Measurements from ENCODE around the gene USH2A. TPM values are rescaled to one million over a fixed set of nuclear protein-coding genes. Genes with fewer than 3 reads are reported as not detected.

Gene USH2A
- total RNA-seq, result under 1 TPM in 2 of 4 donors, not detected in 2; 0.08 to 0.18 TPM

- WGBS, result 61% methylated on average over 5 of the region's 5 CpGs
- no peak within 1 kb of the TSS for H3K4me3 ChIP-seq
- no peaks in the 10 kb centered on the region for H3K9me3 ChIP-seq
- no peaks in the 10 kb centered on the region for H3K27me3 ChIP-seq
- no peak within 1 kb of the TSS for H3K27ac ChIP-seq
- DNase-seq (ENCODE audit: low spot score in 2 of 2), result no peak
- no peaks in the 10 kb centered on the region for H3K36me3 ChIP-seq
- no peak for TF ChIP-seq POLR2A (IDR thresholded peaks at IDR 0.05)
- no peak for TF ChIP-seq CTCF (IDR thresholded peaks at IDR 0.05)
- TF ChIP-seq POLR2AphosphoS5 (IDR thresholded peaks at IDR 0.05), result no peak
- H3K4me1 ChIP-seq, result no peaks in the 10 kb centered on the region
Observed at GRCh38 chr1:216422821-216423520, at the start of gene USH2A. Gene USH2A, minus strand, starts transcription at chr1:216423448. Its CDS starts 1,112 bp downstream, at chr1:216422336.

GRCh38 chr1:216466162-216466801, 43.0 kb upstream of the USH2A start:
- no peak overlapping the region for H3K4me3 ChIP-seq
- no peaks in the 10 kb centered on the region for H3K4me1 ChIP-seq
- no peak overlapping the region for H3K27ac ChIP-seq
- WGBS, result 58% methylated on average over 3 of the region's 3 CpGs
- H3K27me3 ChIP-seq, result no peaks in the 10 kb centered on the region
- H3K9me3 ChIP-seq, result no peaks in the 10 kb centered on the region
- TF ChIP-seq POLR2AphosphoS5 (IDR thresholded peaks at IDR 0.05) (no peak), CTCF (IDR thresholded peaks at IDR 0.05) (no peak), POLR2A (IDR thresholded peaks at IDR 0.05) (no peak), EP300 (IDR thresholded peaks at IDR 0.05) (no peak)
- DNase-seq (ENCODE audit: low spot score in 2 of 2), result no peak
- H3K36me3 ChIP-seq, result no peaks in the 10 kb centered on the region

GRCh38 chr1:216464489-216464888, 41.2 kb upstream of the USH2A start:
- WGBS, result 39% methylated on average over 1 of the region's 1 CpG
- TF ChIP-seq POLR2AphosphoS5 (IDR thresholded peaks at IDR 0.05), result no peak
- TF ChIP-seq EP300 (IDR thresholded peaks at IDR 0.05), result no peak
- no peak for TF ChIP-seq CTCF (IDR thresholded peaks at IDR 0.05)
- TF ChIP-seq POLR2A (IDR thresholded peaks at IDR 0.05), result no peak
- Histone ChIP-seq H3K9me3 (no peaks in the 10 kb centered on the region), H3K4me1 (no peaks in the 10 kb centered on the region), H3K4me3 (no peak overlapping the region), H3K36me3 (no peaks in the 10 kb centered on the region), H3K27me3 (no peaks in the 10 kb centered on the region), H3K27ac (no peak overlapping the region)
- no peak for DNase-seq (ENCODE audit: low spot score in 2 of 2)

- DNase-seq (ENCODE audit: low spot score in 2 of 2), result no peak
- WGBS, result 58% methylated on average over 3 of the region's 3 CpGs
- TF ChIP-seq CTCF (IDR thresholded peaks at IDR 0.05) (no peak), EP300 (IDR thresholded peaks at IDR 0.05) (no peak), POLR2AphosphoS5 (IDR thresholded peaks at IDR 0.05) (no peak), POLR2A (IDR thresholded peaks at IDR 0.05) (no peak)
Observed at GRCh38 chr1:216462066-216462775, 39.0 kb upstream of the USH2A start.

GRCh38 chr1:216461466-216461865, 38.2 kb upstream of the USH2A start:
- Histone ChIP-seq H3K4me1 (no peaks in the 10 kb centered on the region), H3K9me3 (no peaks in the 10 kb centered on the region), H3K27ac (no peak overlapping the region), H3K27me3 (no peaks in the 10 kb centered on the region), H3K4me3 (no peak overlapping the region), H3K36me3 (no peaks in the 10 kb centered on the region)
- no peak for DNase-seq (ENCODE audit: low spot score in 2 of 2)
- no peak for TF ChIP-seq POLR2AphosphoS5 (IDR thresholded peaks at IDR 0.05)
- TF ChIP-seq EP300 (IDR thresholded peaks at IDR 0.05), result no peak
- TF ChIP-seq CTCF (IDR thresholded peaks at IDR 0.05), result no peak
- no peak for TF ChIP-seq POLR2A (IDR thresholded peaks at IDR 0.05)

More at GRCh38 chr1:216462066-216462775, 39.0 kb upstream of the USH2A start:
- H3K9me3 ChIP-seq, result no peaks in the 10 kb centered on the region
- H3K27ac ChIP-seq, result no peak overlapping the region
- H3K4me1 ChIP-seq, result no peaks in the 10 kb centered on the region
- no peaks in the 10 kb centered on the region for H3K27me3 ChIP-seq
- no peak overlapping the region for H3K4me3 ChIP-seq
- no peaks in the 10 kb centered on the region for H3K36me3 ChIP-seq
